HuH-7 (cell line): Measurements from ENCODE around the gene PGAP6.
"Not testable (repeated sequence)": the region's sequence is repeated elsewhere in the genome, so short reads cannot be mapped to it uniquely, and the experiment has no call there.

ENCODE experiments used
- DNase-seq: peaks from one replicate; pipeline ENCODE4 v3.0.0; 2011; ENCODE audit warnings: low spot score

PGAP6 gene

DNA sequence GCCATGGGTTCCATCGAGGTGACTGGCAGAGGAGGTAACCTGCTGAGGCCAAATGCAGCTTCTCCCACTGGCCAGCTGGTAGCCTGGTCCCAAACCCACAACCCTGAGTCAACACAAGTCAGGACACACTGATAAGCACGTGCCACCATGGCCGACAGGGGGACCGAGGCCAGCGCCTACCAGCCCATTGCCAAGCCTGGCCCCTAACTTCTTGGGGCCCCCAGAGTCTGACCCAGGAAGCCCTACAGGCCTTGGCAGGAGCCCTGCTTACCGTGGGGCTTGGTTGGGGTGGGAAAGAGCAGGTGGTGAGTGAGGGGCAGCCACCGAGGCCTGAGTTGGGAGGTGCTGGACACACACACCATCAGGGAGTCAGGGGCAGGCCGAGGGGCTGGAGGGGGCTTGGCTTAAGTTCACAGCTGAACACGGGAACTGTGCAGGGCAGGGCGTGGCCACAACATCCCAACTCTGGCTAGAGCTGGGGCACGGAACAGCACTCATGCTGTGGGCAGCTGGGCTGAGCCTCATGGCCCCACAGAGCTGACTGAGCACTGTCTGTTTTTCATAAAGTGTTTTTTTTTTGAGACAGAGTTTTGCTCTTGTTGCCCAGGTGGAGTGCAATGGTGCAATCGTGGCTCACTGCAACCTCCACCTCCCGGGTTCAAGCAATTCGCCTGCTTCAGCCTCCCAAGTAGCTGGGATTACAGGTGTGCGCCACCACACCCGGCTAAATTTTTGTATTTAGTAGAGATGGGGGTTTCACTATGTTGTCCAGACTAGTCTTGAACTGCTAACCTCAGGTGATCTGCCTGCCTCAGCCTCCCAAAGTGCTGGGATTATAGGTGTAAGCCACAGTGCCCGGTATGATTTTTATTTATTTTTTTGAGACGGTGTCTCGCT is 16.9 kb downstream of the PGAP6 start:
- no peak for DNase-seq

DNA sequence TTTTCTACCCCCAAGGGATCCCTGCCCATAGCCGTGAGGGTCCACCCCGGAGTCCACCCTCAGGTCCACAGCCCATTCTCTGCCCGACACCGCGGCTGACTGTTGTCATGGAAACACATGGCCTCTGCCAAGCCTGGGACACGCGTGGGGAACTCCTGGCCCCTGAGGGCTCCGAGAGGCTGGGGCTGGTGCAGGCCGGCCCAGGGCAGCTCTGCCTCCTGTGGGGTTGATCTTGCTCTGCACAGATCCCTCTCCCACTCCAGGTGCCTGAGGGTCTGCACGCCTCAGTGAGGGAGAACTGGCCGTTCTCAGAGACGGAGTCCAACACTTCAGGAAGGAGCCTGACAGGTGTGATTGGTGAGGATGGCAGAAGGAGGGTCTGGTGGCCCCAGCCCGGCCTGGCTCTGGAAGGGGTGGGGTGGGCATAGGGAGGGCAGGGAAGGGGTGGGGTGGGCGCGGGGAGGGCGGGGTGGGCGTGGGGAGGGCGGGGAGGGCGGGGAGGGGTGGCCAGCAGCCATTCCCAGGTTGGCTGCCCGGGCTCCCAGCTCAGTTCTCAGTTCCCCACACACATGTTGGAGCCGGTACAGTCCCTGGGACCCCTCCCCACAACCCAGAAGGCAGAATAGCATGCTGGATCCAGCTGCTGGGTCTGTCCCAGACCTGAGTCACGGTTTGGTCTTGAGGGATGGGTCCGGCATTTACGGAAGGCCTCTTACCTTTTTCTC is 17.9 kb downstream of the PGAP6 start:
- no peak for DNase-seq

DNA sequence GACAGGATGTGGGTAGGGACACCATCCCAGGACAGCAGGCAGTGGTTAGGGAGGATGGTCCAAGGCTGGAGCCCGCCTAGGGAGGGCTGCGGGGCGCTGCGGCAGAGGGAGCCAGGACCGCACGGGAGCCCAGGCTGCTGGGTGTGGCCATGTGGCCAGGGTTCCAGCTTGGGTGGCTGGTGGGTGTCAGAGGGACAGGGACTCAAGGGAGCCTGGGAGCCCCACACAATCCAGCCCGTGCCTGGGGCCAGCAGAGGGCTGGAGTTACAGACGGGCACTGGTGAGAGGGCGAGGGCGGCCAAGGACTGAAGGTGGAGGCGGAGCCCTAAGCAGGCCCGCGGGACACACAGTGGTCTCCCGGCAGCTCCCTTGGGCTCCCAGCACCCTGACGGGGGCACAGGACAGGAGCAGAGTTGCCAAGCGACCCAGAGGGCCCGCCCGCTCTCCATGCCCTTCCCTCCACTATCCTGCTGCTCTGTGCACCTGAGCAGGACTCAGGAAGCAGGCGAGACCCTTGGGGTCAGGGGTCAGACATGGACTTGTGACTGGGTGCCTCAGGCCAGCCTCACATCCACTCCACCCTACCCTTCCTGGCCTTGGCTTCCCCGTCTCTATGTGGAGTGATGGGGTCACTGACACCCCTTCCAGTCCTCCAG is 18.5 kb downstream of the PGAP6 start:
- no peak for DNase-seq

DNA sequence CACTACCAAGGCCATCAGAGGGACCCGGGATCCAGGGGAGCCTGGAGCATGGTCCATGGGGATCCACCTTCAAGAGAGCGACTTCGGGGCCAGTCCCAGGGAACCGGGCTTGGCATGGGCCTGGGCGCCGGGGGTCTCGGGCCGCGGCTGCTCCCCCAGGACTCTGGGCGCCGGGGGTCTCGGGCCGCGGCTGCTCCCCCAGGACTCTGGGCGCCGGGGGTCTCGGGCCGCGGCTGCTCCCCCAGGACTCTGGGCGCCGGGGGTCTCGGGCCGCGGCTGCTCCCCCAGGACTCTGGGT is 19.1 kb downstream of the PGAP6 start:
- not testable (repeated sequence) for DNase-seq

DNA sequence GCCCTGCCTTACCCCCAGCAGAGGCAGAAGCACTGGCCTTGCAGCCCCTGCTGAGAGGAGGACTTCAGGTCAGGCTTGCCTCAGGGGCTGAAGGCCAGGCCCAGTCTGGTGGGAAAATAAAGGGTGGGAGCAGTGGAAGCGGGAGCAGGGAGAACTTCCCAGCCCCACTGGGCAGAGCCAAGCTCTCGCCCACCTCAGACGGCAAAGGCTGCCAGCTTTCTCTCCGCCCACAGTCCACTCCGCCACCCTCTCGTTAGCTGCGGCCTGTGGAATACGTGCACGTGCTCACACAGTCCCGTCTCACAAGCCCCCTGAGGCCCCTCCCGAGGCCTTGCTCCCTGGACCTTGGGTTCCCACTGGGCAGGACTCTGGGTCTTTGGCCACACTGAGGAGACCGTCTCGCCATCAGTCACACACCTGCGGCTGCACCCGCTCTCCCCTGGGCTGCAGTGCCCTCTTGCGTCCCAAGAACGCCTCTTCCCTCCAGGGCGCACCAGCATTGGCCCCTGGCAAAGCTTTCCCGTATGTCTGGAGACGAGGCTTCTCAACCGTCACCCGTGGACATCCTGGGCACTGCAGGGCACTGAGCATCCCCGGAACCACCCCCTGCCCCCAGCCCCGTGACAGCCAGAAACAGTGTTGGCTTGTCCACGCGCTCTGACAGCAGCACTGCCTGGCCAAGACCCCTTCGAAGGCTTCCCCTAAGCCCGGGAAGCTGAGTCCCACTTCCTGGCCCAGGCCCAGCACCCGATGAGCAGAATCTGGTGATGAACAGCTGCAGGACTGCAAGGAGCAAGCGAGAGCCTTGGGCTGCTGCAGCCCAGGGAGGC is 19.7 kb downstream of the PGAP6 start:
- peak; percentile 91 for DNase-seq

DNA sequence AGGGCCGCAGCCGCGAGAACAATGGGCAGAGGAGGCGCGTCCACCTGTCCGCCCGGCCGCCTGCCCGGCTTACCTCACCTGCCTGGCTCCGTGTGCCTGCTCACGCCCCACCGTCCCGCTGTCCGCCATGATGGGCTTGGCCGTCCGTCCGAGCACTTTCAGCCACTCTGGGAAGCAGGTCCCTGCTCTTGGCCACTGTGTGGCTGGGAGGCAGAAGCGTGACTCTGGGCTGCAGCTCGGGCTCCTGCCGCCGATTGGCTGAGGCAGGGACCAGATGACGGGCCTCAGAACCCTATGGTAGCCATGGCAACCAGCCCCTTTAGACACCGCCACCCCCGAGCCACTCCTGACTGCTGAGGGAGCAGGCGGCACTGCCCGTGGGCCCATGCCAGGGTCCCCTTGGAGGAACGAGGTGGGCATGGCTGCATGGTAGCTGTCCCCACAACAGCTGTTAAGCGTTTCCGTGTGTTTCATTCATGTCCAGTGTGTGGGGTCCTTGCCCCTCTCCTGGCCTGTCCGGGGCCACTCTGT is 20.4 kb downstream of the PGAP6 start:
- DNase-seq: no peak

DNA sequence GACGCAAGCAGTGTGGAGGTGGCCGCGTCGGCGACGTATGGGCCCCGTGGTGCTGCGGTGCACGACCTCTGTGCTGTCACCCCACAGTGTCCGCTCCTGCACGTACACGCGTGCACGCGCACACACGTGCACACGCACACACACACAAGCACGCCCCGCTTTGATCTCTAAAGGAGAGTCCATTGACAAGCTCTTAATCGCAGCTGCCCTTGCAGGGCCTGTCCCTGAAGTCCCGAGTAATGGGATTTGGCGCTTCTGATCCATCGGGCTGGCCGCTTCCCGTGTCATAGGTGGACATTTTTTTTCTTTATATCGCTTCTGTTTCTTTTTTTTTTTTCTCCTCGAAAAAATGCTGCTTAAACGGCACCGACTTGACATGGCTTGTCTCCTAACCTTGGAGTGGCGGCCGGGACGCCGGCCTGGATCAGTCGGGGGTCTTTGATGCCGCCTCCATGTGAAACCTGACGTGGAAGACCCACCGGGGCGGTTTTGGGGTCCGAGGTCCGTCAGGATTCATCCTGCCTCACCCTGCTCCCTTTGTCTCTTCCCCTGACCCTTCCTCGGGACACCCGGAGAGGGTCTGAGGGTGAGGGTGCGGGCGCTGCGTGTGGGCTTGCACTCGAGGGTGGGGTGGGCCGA is 21.0 kb downstream of the PGAP6 start:
- DNase-seq: no peak

DNA sequence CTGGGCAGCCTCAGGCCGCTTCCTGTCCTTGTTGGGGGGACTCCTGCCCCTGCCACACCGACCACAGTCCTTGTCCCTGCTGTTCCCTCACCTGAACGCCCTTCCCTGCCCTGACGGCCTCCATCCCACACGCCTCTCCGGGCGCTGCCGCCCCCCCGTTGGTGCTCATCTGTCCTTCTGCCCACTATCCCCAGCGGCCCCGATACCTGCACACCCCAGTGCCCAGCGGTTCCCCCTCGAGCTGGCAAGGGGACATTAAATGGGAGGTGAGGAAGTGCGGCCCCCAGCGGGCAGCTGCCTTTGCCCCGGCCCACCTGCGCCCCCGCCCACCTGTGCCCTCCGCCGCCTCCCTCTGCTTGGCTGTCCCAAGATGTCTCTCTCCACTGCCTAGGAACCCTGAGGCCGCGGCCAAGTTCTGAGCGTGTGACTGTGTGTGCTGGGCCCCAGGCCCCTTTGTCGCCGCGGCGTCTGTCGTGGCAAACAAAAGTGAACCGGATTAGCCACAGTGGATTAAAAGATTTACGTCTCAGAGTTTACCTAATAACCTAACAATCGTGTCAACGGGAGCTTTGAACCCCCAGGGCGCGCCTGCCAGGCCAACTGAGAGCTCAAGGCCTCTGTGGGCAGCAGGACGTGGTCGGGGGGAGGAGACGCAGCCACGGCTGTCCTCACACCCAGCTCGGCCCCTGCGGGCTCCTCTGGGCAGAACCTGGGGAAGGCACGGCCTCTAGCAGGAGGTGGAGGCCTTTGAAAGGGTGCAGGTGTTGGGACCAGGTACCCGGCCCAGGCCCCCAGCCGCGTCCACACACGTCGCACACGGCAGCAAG is 21.7 kb downstream of the PGAP6 start:
- no peak for DNase-seq

DNA sequence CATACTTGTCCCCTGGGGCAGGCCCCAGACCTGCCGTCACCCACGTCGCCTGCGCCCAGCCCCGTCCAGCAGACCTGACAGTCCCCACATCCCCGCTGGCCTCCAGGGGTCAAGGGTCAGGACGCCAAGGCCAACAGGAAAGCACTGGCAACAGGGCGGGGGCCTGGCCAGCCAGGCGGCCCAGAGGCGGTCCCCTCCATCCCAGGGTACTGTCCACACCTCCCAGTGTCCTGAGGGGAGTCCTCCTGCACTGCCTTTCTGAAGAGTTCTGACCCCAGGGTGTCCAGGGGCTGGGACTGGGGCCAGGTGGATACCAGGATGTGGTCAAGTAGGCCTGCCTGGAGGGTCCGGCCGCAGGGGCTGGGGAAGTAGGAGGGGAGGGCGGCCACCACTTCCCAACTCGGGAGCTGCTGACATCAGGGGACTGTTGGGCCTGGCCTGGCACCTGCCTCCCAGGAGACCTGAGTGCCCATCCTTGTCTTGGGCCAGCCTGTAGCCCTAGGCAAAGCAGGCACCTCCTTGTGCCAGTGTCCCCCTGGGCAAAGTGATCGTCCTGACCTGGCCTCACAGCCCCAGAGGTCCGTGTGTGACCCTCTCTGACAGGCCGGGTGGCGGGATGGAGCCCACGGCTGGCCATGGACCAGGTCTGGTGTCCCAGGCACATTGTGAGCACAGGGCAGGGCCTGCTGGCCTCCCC is 22.6 kb downstream of the PGAP6 start:
- DNase-seq: no peak

DNA sequence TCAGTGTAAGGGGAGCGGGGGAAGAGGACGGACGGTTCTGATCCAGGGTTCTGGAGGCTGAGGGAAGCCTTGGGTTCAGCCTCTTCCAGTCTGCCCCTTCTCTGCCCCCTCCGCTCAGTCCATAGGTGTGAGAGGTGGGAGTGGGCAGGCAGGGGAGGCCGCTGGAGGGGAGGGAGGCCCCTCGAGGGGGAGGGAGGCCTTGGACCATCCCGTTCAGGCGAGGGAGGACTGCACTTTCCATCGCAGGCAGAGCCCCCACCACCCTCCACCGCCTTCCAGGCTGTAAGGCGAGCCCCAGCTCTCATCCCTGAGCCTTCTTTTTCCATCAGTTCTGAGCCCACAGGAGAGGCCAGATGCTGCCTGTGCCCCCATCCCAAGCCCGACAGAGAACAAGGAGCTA is 25.0 kb downstream of the PGAP6 start:
- no peak for DNase-seq

DNA sequence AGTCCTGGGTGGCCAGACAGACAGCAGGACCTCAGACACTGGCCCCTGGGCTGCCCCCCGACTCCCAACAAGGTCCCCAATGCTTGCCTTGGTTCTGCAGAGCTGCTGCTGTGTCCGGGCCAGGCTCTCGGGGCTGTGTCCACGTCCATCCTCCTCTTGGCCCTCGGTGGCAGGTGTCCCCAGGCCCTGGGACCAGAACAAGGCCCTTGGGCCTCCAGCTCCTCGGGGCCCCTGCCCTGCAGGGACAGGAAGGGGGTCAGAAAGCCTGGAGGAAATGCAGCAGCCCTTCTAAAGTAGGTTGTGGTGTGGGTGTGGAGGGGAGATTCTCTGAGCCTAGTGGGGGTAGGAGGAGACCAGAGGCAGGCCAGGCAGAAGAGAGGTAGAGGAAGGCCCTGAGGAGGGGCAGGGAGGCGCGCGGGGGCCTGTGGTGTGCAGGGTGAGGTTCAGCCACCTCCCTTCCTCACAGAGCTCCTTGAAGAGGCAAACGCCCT is 26.8 kb downstream of the PGAP6 start:
- DNase-seq: no peak

DNA sequence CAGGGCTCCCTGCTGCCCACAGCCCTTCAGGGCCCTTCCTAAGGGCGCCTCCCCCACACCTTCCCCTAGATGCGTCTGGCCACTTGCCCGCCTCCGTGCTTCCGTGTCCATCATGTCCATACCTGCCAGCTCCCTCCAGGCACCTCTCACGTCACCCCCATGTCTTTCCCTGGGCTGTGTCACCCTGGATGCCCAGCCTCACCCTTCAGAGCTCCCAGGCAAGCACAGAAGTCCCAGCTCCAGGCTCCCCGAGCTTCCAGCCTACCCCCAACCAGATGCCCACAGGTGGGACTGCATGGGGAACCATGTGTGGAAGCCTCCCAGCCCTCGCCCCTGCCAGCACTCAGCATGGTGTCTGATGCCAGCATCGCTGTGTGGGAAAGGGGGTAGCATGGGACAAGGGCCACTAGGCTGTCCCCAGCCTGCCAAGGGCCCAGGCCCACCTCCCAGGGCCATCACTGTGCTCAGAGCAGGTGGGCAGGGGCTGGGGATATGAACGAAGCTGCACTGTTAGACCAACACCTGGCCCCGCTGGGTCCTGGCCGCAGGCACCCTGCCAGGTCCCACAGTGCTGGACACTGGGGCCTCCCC is 27.4 kb downstream of the PGAP6 start:
- DNase-seq: no peak

DNA sequence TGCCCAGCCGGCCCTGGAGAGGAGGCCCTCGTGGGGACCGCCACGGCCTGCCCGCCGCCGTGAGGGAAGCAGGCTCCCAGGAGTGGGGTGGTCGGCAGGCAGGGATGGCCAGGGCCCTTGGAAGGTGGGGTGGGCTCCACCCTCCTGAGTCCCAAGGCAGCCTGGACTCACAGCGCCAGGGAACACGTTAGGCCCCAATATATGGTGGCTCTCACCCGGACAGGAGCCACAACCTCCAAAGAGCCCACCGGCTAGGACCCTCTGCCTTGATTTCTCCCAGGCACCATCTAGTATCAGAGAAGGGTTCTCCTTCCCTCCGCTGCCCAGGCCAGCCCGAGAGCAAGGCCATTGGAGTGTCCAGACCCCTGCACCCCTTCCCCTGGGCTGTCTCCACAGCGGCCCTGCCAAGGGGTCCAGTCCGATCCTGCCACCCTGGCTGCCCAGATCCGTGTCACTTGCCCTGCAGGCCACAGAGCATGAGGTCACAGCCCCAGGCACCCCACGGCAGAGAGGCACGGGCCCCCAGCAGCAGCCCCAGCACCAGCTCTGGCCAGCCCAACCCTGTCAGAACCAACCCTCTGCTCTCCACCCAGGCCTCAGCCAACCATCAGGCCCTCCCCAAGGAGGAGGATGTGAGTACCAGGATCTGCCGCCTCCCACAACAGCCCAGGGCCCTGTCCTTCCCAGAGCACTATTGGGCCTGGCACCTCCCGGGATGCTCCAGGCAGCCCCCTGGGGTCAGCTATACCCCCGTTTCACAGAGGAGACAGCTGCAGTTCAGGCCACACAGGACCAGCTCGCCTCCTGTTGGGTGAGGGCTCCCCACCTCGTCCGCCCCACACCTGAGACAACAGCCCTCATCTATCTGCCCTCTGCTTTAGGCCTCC is 28.1 kb downstream of the PGAP6 start:
- DNase-seq: no peak

DNA sequence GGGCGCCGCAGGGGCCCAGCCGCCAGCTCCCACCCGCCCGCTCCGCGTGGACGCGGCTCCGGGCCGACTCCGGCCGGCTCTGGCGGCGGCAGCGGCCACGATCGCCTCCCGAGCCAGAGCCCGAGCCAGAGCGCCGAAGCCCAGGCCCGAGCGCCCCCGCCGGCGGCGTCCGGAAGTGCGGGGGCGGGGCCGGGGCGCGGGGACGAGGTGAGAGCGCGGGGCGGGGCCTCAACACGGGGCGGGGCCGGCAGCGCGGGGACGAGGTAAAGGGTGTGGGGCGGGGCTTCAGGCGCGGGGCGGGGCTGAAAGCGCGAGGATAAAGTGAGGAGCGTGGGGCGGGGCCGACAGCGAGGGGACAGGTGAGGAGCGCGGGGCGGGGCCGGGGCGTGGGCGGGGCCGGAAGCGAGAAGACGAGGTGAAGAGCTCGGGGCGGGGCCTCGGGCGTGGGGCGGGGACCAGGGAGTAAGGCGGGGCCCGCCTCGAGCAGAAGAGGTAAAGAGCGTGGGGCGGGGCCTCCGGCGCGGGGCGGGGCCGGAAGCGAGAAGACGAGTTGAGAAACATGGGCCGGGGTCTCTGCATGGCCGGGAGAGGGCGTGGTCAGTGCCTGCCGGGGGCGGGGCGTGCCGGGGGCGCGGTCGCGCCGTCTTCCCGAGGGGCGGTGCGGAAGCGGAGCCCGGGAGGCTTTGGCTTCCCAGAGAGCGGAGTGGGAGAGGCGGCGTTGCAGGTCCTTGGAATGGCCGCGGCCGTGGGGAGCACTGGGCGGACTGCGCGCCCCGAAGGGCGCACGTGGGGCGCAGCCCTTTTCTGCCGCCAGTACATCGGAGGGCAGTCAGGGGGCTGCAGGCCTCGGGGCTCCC is 29.0 kb downstream of the PGAP6 start, which contains the start of gene AXIN1:
TSS of gene AXIN1 (minus strand) at position 177 of the 857 bp plus-strand sequence. CDS start 5,698 bp downstream, outside the sequence.
- peak; percentile 69 for DNase-seq

DNA sequence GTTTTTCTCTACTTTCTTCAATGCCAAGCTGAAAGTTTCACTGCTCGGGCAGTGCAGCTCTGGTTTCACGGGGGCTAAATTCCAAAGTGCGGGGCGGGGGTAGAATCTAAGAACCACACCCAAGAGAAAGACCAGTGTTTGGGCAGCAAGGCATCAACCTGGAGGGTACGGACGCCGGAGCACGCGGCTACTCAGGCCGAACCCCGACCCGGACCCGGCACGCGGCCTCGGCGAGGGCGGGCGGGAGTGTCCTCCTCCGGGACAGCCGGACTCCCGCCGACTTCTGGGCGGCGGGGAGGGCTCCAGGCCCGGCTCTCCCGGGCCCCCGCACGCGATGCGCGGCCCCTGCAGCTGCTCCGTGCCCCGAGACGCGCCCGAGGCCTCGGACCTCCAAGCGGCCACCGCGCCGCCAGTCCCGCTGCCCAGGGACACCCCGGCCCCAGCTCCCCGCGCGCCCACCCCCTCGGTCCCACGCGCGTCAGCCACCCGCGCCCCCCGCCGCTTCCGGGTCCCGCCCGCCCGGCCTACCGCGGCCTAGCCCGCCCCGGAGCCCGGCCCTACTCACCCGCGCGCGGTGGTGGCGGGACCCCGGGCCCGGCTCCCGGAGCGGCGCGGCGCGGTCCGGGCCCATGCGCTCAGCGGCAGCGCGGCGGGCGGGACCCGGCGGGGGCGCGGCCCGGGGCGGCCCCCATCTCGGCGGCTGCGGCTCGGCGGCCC is 29.8 kb downstream of the PGAP6 start:
- no peak for DNase-seq

DNA sequence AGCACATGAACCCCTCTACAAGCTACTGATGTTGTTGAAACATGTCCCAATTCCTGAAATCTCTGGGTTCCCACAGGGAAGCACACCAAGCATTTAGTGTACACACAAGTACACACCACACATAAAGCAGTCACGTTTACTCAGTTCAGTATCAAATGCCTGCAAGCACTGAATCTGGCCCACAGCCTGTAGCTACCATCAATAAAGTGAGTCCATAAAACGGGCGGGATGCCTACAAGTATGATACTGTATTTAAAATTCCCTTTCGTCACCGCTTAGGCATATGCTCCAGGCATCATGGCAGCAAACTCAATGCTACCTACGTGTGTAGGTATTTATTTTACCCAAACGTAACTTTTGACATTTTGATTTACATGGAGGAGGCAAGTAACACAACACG is 31.6 kb downstream of the PGAP6 start:
- DNase-seq: no peak

DNA sequence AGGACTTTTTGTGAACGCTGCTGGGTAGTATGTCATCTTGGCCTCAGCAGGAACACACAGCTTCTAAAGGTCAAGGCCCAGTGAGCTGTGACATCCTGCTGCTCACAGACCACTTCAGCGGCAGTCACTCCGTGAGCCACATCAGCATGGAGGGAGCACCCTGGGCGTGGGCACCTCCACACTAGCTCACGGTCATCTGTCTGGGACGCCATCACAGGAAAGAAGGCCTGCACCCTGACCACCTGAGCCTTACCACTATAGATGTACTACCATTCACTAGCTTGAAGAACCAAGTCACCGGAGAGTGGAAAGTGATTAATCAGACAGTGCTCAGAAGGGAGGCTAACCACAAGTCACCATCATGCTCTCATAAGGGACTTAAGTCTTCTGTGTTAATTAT is 32.6 kb downstream of the PGAP6 start:
- no peak for DNase-seq
